NOMO-1 treated with dmso at 0.1 percent for 144 hours (cell line): ENCODE data around the gene ATG4C.
"Not testable (repeated sequence)": the region's sequence is repeated elsewhere in the genome, so short reads cannot be mapped to it uniquely, and the experiment has no call there.

Experiments used
- DNase-seq: peaks from one replicate; lab custom pipeline; 2025; ENCODE audit not compliant: unreplicated experiment; lab: John Stamatoyannopoulos, UW

Gene ATG4C

GRCh38 chr1:62774006-62774405, 9.9 kb upstream of the ATG4C start:
- DNase-seq = no peak

GRCh38 chr1:62774971-62775595, 8.8 kb upstream of the ATG4C start:
- DNase-seq = no peak

GRCh38 chr1:62778208-62778607, 5.7 kb upstream of the ATG4C start:
- no peak for DNase-seq

- no peak for DNase-seq
Measured at GRCh38 chr1:62781841-62782543, 1.9 kb upstream of the ATG4C start.

- not testable (repeated sequence) for DNase-seq
Measured at GRCh38 chr1:62782544-62783212, 1.3 kb upstream of the ATG4C start.

GRCh38 chr1:62784509-62785365, 805 bp downstream of the ATG4C start:
- no peak for DNase-seq

- no peak for DNase-seq
Measured at GRCh38 chr1:62790716-62791115, 6.8 kb downstream of the ATG4C start.

- DNase-seq = no peak
Measured at GRCh38 chr1:62794053-62794452, 10.1 kb downstream of the ATG4C start.

GRCh38 chr1:62796221-62796620, 12.3 kb downstream of the ATG4C start:
- DNase-seq = peak; percentile 29

- DNase-seq = no peak
Measured at GRCh38 chr1:62799688-62800087, 15.8 kb downstream of the ATG4C start.

- peak; percentile 16 for DNase-seq
Measured at GRCh38 chr1:62800281-62800680, 16.3 kb downstream of the ATG4C start.

GRCh38 chr1:62800825-62801306, 16.9 kb downstream of the ATG4C start:
- peak; percentile 73 for DNase-seq

- DNase-seq = no peak
Measured at GRCh38 chr1:62809788-62810187, 25.9 kb downstream of the ATG4C start.

GRCh38 chr1:62810420-62811274, 26.7 kb downstream of the ATG4C start:
- DNase-seq = peak; percentile 3

- DNase-seq = no peak
Measured at GRCh38 chr1:62823556-62823955, 39.6 kb downstream of the ATG4C start.

GRCh38 chr1:62826901-62827300, 43.0 kb downstream of the ATG4C start:
- no peak for DNase-seq

GRCh38 chr1:62827786-62828185, 43.9 kb downstream of the ATG4C start:
- DNase-seq = not testable (repeated sequence)

- DNase-seq = no peak
Measured at GRCh38 chr1:62832276-62832675, 48.3 kb downstream of the ATG4C start.

GRCh38 chr1:62833529-62833928, 49.6 kb downstream of the ATG4C start:
- DNase-seq = no peak

- DNase-seq = no peak
Measured at GRCh38 chr1:62834400-62834961, 50.5 kb downstream of the ATG4C start.
